H54 (cell line): ENCODE data around the gene SMYD3.

Experiments used
- DNase-seq: peaks from one replicate; pipeline ENCODE4 v3.0.0; 2011; ENCODE audit warnings: low spot score, mixed read lengths; ENCODE audit not compliant: insufficient read length
- FAIRE-seq: peaks from 3 replicates; lab custom pipeline; 2011; peaks lifted over from hg19 to GRCh38; lab: Jason Lieb, UNC
- POLR2A ChIP-seq: IDR thresholded peaks from 2 replicates; pipeline ENCODE4 v1.6.1; 2011; ENCODE audit warnings: low read depth, mild to moderate bottlenecking, low read length

The SMYD3 gene

GRCh38 chr1:245938046-245938435 is 569.0 kb downstream of the SMYD3 start:
- no peak for TF ChIP-seq POLR2A
- no peak for FAIRE-seq
- DNase-seq, result no peak

GRCh38 chr1:245937316-245938045 is 569.6 kb downstream of the SMYD3 start:
- FAIRE-seq (no peak), DNase-seq (no peak)
- no peak for TF ChIP-seq POLR2A

DNA sequence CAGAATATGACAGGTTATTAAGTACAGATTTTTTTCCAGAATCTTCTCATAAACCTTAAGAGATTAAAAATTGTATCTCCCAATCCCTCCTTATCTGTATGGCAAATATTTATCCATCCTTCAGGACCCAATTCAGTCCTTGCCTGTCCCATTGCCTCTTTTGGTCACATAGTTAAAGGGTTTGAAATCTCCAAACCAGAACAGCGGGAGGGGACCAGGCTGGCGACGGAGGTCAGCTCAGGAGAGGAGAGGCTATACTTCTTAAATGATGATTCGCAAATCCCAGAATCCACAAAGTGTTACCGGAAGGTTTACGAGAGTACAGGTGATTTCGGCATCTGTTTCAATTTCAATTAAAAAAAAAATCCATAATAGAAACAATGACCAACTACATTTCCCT is 572.7 kb downstream of the SMYD3 start:
- TF ChIP-seq POLR2A, result no peak
- no peak for DNase-seq
- no peak for FAIRE-seq

DNA sequence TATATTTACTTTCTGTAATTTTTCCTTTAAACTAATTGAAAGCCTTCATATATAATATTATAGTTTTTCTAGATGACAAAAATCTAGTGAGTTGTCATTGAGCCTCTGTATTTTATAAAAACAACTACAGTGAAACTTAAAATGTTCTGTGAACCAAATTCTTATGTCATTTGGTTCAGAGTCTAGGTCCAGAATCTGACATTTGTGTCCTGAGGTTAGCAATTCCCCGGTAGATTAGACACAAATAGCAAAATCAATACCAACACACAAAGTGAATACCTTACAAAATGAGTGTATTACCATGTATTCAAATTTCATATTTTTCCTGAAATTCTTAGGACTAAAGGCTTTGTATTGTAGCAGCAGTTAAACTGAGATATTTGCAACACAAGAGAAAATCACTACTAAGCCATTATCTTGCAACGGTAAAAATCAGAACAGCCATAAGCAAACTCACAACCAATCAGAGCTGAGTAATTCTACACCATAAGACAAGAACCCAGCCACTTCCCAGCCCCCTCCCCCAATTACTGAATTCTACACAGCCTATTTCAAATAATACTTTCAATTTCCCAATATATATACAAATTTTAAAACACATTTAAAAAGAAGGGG is 573.5 kb downstream of the SMYD3 start:
- no peak for DNase-seq
- FAIRE-seq, result no peak
- no peak for TF ChIP-seq POLR2A

DNA sequence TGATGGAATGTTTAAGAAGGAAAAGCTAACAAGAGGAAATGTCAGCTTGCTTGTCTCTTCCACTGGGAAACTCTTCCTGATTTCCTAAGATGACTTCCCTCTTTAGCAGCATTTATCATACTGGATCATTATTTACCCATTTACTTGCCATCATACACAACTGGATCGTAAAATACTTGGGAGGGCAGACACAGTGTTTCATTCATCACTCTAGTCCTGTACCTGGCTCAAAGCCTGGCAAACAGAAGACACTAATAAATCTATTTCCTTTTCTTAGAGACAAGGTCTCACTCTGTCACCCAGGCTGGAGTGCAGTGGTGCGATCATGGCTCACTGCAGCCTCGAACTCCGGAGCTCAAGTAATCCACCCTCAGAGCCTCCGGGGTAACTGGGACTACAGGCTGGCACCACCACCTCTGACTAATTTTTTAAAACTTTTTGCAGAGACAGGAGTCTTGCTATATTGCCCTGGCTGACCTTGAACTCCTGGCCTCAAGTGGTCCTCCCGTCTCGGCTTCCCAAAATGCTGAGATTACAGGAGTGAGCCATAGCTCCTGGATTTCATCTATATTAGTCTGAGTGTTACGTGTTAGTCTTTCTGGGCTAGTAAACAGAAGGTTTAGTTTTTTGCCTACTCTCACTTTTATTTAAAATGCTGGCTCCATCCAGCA is 574.6 kb downstream of the SMYD3 start:
- no peak for FAIRE-seq
- no peak for TF ChIP-seq POLR2A
- DNase-seq, result no peak

GRCh38 chr1:245931450-245931849 is 575.6 kb downstream of the SMYD3 start:
- FAIRE-seq (no peak), DNase-seq (no peak)
- TF ChIP-seq POLR2A, result no peak

GRCh38 chr1:245929224-245929623 is 577.9 kb downstream of the SMYD3 start:
- no peak for DNase-seq
- no peak for FAIRE-seq
- no peak for TF ChIP-seq POLR2A

- no peak for TF ChIP-seq POLR2A
- FAIRE-seq (no peak), DNase-seq (no peak)
Observed at GRCh38 chr1:245926888-245927287, 580.2 kb downstream of the SMYD3 start.

GRCh38 chr1:245923215-245923614 is 583.9 kb downstream of the SMYD3 start:
- DNase-seq (no peak), FAIRE-seq (no peak)
- TF ChIP-seq POLR2A, result no peak

GRCh38 chr1:245921417-245921816 is 585.7 kb downstream of the SMYD3 start:
- DNase-seq (no peak), FAIRE-seq (no peak)
- no peak for TF ChIP-seq POLR2A

DNA sequence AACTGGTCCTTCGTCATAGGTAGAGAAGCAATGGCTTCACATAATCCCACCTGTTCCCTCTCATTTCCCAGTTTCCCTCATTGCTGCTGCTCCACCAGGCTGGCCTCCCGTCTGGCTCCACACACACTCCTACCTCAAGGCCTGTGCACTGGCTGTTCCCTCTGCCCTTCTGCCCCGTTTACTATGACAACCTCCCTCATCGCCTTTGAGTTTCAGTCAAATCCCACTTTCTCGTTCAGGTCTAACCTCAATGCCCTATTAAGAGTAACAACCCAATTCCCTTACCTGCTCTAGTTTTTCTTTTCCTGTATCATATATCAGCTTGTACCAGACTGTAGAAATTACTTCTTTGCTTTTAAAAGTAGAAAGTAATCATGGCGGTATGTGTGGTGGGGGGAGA is 589.7 kb downstream of the SMYD3 start:
- FAIRE-seq (no peak), DNase-seq (no peak)
- TF ChIP-seq POLR2A, result no peak

DNA sequence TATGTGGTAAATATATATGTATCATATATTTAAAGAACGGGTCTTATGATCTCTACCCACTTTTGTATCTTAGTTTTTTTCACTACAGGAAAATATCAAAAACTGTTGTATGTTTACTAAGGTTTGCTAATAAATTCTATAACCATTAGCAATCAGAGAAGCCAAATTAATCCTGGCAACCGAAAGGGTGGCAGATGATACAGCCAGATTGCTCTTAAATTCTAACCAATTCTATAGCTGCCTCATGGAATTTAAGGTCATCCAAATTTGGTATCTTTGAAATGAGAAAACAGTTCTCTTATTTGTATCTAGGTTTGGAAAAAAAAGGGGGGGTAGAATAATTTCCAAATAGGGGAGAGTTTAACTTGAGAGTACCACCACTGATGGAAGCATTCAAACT is 591.2 kb downstream of the SMYD3 start:
- DNase-seq, result no peak
- FAIRE-seq, result no peak
- TF ChIP-seq POLR2A, result no peak

- FAIRE-seq, result no peak
- TF ChIP-seq POLR2A, result no peak
- DNase-seq, result no peak
Observed at GRCh38 chr1:245915406-245915805, 591.7 kb downstream of the SMYD3 start.

DNA sequence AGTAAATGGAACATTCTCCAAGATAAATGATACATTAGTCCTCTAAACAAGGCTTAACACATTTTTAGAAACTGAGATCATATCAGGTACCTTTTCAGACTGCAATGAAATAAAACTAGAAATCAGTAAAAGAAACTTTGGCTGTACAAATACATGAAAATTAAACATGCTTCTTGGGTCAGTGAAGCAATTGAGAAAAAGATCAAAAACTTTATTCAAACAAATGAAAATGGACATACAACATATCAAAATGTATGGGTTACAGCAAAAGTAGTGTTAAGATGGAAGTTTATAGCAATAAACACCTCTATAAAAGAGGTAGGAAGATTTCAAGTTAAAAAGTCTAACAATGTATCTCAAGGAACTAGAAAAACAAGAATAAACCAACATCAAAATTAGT is 598.5 kb downstream of the SMYD3 start:
- DNase-seq (no peak), FAIRE-seq (no peak)
- no peak for TF ChIP-seq POLR2A
